Measurements from ENCODE around the gene TEDC1. TPM values are rescaled to one million over a fixed set of nuclear protein-coding genes. Genes with fewer than 3 reads are reported as not detected.

TEDC1 gene
- total RNA-seq, 1 experiment from 2014 or later: 28.5 TPM

GRCh38 chr14:105452963-105453362 lies 38.1 kb upstream of the TEDC1 start:
- Histone ChIP-seq H3K27me3 (ENCODE audit: control insufficient read depth, insufficient read depth, low read length) (no peaks in the 10 kb centered on the region), H3K36me3 (replicated peaks; ENCODE audit: control insufficient read depth, insufficient read depth, low read length) (peaks cover 30% of the 10 kb centered on the region), H3K4me3 (ENCODE audit: insufficient read depth, low read depth, low read length) (no peak overlapping the region)
- no peak for DNase-seq

DNA sequence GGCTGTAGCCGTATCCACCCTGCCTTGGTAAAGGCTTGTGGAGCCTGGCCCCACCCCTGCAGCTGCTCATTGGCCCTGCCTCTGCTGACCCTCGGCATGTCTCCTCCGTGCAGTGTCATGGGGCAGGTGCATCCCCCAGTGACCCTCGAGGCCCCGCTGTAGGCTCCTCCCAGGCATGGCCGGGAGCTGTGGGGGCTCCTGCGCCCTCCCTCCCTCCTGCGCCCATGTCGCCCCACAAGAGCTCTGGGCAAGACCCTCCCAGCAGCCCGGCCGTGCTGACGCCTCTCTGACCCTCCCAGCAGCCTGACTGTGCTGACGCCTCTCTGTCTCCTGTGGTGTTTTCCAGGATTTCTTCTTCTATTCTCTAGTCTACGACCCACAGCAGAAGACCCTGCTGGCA lies 37.2 kb upstream of the TEDC1 start:
- DNase-seq: no peak
- peaks cover 30% of the 10 kb centered on the region for H3K36me3 ChIP-seq (replicated peaks; ENCODE audit: control insufficient read depth, insufficient read depth, low read length)
- H3K27me3 ChIP-seq (ENCODE audit: control insufficient read depth, insufficient read depth, low read length): no peaks in the 10 kb centered on the region
- no peak overlapping the region for H3K4me3 ChIP-seq (ENCODE audit: insufficient read depth, low read depth, low read length)

- H3K27me3 ChIP-seq (ENCODE audit: control insufficient read depth, insufficient read depth, low read length): no peaks in the 10 kb centered on the region
- peaks cover 30% of the 10 kb centered on the region for H3K36me3 ChIP-seq (replicated peaks; ENCODE audit: control insufficient read depth, insufficient read depth, low read length)
- H3K4me3 ChIP-seq (ENCODE audit: insufficient read depth, low read depth, low read length): no peak overlapping the region
- DNase-seq: no peak
These were observed 35.9 kb upstream of the TEDC1 start for GRCh38 chr14:105455086-105455640.

- Histone ChIP-seq H3K4me3 (ENCODE audit: insufficient read depth, low read depth, low read length) (no peak overlapping the region), H3K36me3 (replicated peaks; ENCODE audit: control insufficient read depth, insufficient read depth, low read length) (peaks cover 31% of the 10 kb centered on the region), H3K27me3 (ENCODE audit: control insufficient read depth, insufficient read depth, low read length) (no peaks in the 10 kb centered on the region)
- no peak for DNase-seq
These were observed 35.0 kb upstream of the TEDC1 start for GRCh38 chr14:105455766-105456660.

DNA sequence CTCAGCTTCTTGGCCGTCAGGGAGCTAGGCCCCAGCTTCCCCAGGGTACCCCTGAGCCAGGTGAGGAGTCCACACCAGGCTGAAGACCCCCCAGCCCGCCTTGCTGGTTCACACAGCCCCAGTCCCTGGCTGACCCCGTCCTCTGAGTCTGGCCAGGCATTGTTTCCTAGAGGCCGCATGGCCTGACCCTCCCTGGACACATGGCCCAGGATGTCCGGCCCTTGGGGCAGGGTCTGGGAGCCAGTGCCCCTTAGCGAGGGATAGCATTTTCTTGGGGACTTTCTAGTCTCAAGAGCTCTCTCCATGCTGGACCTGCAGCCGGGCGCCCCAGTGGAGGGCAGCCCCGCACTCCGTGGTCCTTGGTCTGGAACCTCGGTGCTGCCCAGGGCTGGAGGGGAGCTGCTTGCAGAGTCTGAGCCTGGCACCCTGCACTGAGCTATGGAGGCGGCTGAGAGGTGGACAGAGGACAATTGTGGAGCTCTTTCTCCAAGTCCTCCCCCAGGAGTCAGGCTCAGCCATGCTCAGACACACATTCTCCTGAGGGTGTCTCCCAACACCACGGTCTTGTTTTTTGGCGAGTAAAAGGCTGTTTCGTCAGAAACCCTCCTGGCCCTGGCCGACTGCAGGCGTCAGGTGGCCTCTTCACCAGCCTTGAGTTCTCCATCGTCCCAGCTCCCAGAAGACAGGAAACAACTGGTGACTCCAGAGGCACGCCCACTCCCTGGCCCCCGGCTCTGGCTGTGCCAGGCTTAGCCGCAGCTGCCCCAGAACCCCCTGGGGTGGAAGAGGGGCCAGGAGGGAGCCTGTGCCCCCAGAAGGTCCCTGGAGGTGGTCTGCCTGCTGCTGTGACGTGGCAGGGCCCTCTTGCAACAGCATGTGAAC lies 34.1 kb upstream of the TEDC1 start:
- no peaks in the 10 kb centered on the region for H3K27me3 ChIP-seq (ENCODE audit: control insufficient read depth, insufficient read depth, low read length)
- H3K36me3 ChIP-seq (replicated peaks; ENCODE audit: control insufficient read depth, insufficient read depth, low read length): peaks cover 28% of the 10 kb centered on the region
- no peak for DNase-seq
- no peak overlapping the region for H3K4me3 ChIP-seq (ENCODE audit: insufficient read depth, low read depth, low read length)

DNA sequence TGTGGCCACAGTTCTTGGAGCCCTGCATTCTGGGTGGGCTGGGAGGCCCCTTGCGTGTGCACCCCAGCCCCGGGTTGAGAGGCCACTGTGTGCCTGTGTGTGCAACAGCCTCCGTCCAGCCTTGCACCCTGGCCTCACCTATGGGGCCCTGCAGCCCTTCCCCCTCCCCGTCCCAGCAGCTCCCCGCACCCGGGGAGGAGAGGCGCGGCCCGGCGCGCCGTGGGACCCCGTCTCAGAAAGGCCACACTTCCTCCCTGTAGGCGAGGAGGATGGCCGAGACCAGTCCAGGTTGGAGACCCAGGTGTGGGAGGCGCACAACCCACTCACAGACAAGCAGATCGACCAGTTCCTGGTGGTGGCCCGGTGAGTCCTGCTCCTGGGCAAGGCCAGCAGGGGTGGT lies 33.0 kb upstream of the TEDC1 start:
- H3K4me3 ChIP-seq (ENCODE audit: insufficient read depth, low read depth, low read length): no peak overlapping the region
- H3K36me3 ChIP-seq (replicated peaks; ENCODE audit: control insufficient read depth, insufficient read depth, low read length): peaks cover 21% of the 10 kb centered on the region

DNA sequence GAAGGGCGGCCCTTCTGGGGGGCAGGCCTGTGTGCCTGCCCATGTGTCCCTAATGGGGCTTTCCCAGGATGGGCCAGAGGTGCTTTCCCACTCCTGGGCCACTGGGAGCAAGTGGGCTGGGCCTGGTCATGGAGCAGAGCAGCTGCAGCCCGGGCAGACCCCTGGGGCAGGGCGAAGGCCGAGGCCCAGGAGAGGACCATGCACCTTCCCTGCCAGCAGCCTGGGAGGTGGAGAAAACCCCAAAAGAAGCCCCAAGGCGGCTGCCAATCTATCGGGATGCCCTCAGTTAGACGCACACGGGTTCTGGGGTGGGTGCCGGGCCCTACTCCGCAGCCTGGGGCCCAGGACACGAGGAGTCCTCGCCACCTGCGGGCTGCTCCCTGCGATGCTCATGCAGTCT lies 32.5 kb upstream of the TEDC1 start:
- H3K27me3 ChIP-seq (ENCODE audit: control insufficient read depth, insufficient read depth, low read length): no peaks in the 10 kb centered on the region
- no peak overlapping the region for H3K4me3 ChIP-seq (ENCODE audit: insufficient read depth, low read depth, low read length)
- DNase-seq: no peak
- H3K36me3 ChIP-seq (replicated peaks; ENCODE audit: control insufficient read depth, insufficient read depth, low read length): peaks cover 26% of the 10 kb centered on the region

More for the DNA sequence above, 33.0 kb upstream of the TEDC1 start:
- H3K27me3 ChIP-seq (ENCODE audit: control insufficient read depth, insufficient read depth, low read length): no peaks in the 10 kb centered on the region
- no peak for DNase-seq

DNA sequence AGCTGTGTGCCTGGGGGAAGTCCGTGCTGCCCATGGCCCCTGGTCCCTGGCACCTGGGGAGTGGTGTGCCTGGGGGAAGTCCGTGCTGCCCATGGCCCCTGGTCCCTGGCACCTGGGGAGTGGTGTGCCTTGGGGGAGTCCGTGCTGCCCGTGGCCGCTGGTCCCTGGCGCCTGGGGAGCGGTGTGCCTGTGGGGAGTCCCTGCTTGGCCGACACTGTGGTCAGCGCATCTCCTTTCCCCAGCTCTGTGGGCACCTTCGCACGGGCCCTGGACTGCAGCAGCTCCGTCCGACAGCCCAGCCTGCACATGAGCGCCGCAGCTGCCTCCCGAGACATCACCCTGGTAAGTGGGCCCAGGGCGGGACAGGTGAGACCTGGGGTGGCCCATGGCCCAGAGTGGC lies 30.9 kb upstream of the TEDC1 start:
- Histone ChIP-seq H3K36me3 (replicated peaks; ENCODE audit: control insufficient read depth, insufficient read depth, low read length) (peaks cover 22% of the 10 kb centered on the region), H3K27me3 (ENCODE audit: control insufficient read depth, insufficient read depth, low read length) (no peaks in the 10 kb centered on the region), H3K4me3 (ENCODE audit: insufficient read depth, low read depth, low read length) (no peak overlapping the region)
- DNase-seq: no peak

DNA sequence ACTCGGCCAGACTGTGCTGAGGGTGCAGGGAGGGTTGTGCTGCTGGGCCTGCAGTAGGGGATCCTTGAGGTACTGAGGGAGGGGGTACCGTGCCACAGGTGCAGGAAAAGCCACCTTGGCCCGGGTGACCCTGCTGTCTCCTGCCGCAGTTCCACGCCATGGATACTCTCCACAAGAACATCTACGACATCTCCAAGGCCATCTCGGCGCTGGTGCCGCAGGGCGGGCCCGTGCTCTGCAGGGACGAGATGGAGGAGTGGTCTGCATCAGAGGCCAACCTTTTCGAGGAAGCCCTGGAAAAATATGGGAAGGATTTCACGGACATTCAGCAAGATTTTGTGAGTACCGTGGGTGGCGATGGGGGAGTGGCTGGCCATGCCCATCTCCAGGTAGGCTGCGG lies 30.4 kb upstream of the TEDC1 start:
- H3K36me3 ChIP-seq (replicated peaks; ENCODE audit: control insufficient read depth, insufficient read depth, low read length): peaks cover 19% of the 10 kb centered on the region

GRCh38 chr14:105461903-105462302 lies 29.1 kb upstream of the TEDC1 start:
- no peak overlapping the region for H3K4me3 ChIP-seq (ENCODE audit: insufficient read depth, low read depth, low read length)
- no peaks in the 10 kb centered on the region for H3K27me3 ChIP-seq (ENCODE audit: control insufficient read depth, insufficient read depth, low read length)
- DNase-seq: no peak
- H3K36me3 ChIP-seq (replicated peaks; ENCODE audit: control insufficient read depth, insufficient read depth, low read length): peaks cover 13% of the 10 kb centered on the region

More for the DNA sequence above, 30.4 kb upstream of the TEDC1 start:
- DNase-seq: no peak
- Histone ChIP-seq H3K27me3 (ENCODE audit: control insufficient read depth, insufficient read depth, low read length) (no peaks in the 10 kb centered on the region), H3K4me3 (ENCODE audit: insufficient read depth, low read depth, low read length) (no peak overlapping the region)

DNA sequence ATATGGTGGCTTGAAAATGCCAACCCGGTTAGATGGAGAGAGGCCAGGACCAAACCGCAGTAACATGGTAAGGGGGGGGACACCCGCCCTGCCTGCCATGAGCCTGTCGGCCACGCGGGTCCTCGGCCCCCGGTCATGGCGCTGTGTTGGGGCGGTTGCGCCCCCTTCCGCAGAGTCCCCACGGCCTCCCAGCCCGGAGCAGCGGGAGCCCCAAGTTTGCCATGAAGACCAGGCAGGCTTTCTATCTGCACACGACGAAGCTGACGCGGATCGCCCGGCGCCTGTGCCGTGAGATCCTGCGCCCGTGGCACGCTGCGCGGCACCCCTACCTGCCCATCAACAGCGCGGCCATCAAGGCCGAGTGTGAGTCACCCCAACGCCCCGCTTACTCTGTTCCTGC lies 26.5 kb upstream of the TEDC1 start:
- peaks cover 12% of the 10 kb centered on the region for H3K36me3 ChIP-seq (replicated peaks; ENCODE audit: control insufficient read depth, insufficient read depth, low read length)
- H3K27me3 ChIP-seq (ENCODE audit: control insufficient read depth, insufficient read depth, low read length): no peaks in the 10 kb centered on the region
- H3K4me3 ChIP-seq (ENCODE audit: insufficient read depth, low read depth, low read length): no peak overlapping the region
- no peak for DNase-seq

- no peak overlapping the region for H3K4me3 ChIP-seq (ENCODE audit: insufficient read depth, low read depth, low read length)
- peak; percentile 84 for DNase-seq
- H3K27me3 ChIP-seq (ENCODE audit: control insufficient read depth, insufficient read depth, low read length): no peaks in the 10 kb centered on the region
- H3K36me3 ChIP-seq (replicated peaks; ENCODE audit: control insufficient read depth, insufficient read depth, low read length): peaks cover 11% of the 10 kb centered on the region
These were observed 25.6 kb upstream of the TEDC1 start for GRCh38 chr14:105465209-105466031.

- H3K36me3 ChIP-seq (replicated peaks; ENCODE audit: control insufficient read depth, insufficient read depth, low read length): peaks cover 6% of the 10 kb centered on the region
- no peak overlapping the region for H3K4me3 ChIP-seq (ENCODE audit: insufficient read depth, low read depth, low read length)
- no peak for DNase-seq
- H3K27me3 ChIP-seq (ENCODE audit: control insufficient read depth, insufficient read depth, low read length): no peaks in the 10 kb centered on the region
These were observed 24.4 kb upstream of the TEDC1 start for GRCh38 chr14:105466531-105467248.

All from H7 (cell line).